Astrocyte of the cerebellum (primary cell): ENCODE results near the gene MYO5A.

ENCODE experiments used
- DNase-seq: peaks from one replicate; pipeline ENCODE4 v3.0.0-alpha.2; 2011; ENCODE audit warnings: low read depth
- H3K4me3 ChIP-seq: 2 replicates; pipeline ENCODE4 v1.5.1; 2011; ENCODE audit warnings: mild to moderate bottlenecking, low read depth, low read length, moderate library complexity
- CTCF ChIP-seq: IDR thresholded peaks from 2 replicates; pipeline ENCODE4 v1.5.1; 2012; ENCODE audit warnings: low read length, low read depth, moderate library complexity, mild to moderate bottlenecking; ENCODE audit errors: missing control alignments
- in situ Hi-C: cut with HindIII; loops from 2 replicates; pipeline ENCODE4 v1.10.0; 2017; ENCODE audit warnings: low sequenced_read_pairs

Gene MYO5A

GRCh38 chr15:52301265-52301847, 227.3 kb downstream of the MYO5A start:
- in situ Hi-C loops: no loop called here
- no peak for DNase-seq
- TF ChIP-seq CTCF: no peak
- no peak overlapping the region for H3K4me3 ChIP-seq

- in situ Hi-C loops: no loop called here
- H3K4me3 ChIP-seq: peak within 1 kb of the TSS; percentile 52
- DNase-seq: no peak
- no peak for TF ChIP-seq CTCF
Measured at GRCh38 chr15:52295421-52296001, 233.2 kb downstream of the MYO5A start, which contains the start of gene MYO5C. TSS of gene MYO5C (minus strand) at chr15:52295804. CDS start at chr15:52295636, 168 bp downstream.

GRCh38 chr15:52294881-52295420, 233.7 kb downstream of the MYO5A start:
- TF ChIP-seq CTCF: no peak
- in situ Hi-C loops: no loop called here
- DNase-seq: no peak
- peak overlapping the region; percentile 52 for H3K4me3 ChIP-seq

- in situ Hi-C loops: no loop called here
- H3K4me3 ChIP-seq: no peak overlapping the region
- TF ChIP-seq CTCF: no peak
- DNase-seq: no peak
Measured at GRCh38 chr15:52292780-52293392, 235.8 kb downstream of the MYO5A start.

GRCh38 chr15:52291204-52291603, 237.5 kb downstream of the MYO5A start:
- in situ Hi-C loops: no loop called here

GRCh38 chr15:52290800-52291199, 237.9 kb downstream of the MYO5A start:
- no peak overlapping the region for H3K4me3 ChIP-seq
- DNase-seq: no peak
- in situ Hi-C loops: no loop called here
- no peak for TF ChIP-seq CTCF

More at GRCh38 chr15:52291204-52291603, 237.5 kb downstream of the MYO5A start:
- no peak for TF ChIP-seq CTCF
- DNase-seq: no peak
- no peak overlapping the region for H3K4me3 ChIP-seq
